MM.1S (cell line): ENCODE data around the gene TSPAN8.

Experiments used
- DNase-seq: peaks from one replicate; pipeline ENCODE4 v3.0.0-alpha.2; 2015
- H2AFZ ChIP-seq: fragments of 300-600 bp; sonication (generic); 2 replicates; pipeline ENCODE4 v1.6.0; 2016; ENCODE audit warnings: antibody characterized with exemption, low read length
- H3F3A ChIP-seq: fragments of 300-600 bp; sonication (generic); 2 replicates; pipeline ENCODE4 v1.6.1; 2016; ENCODE audit warnings: mild to moderate bottlenecking, antibody characterized with exemption, low read length, moderate library complexity, mixed read lengths; ENCODE audit not compliant: insufficient read depth
- H3K27ac ChIP-seq: fragments of 300-600 bp; sonication (generic); 2 replicates; pipeline ENCODE4 v1.5.1; 2016; ENCODE audit warnings: mild to moderate bottlenecking, low read length
- H3K27me3 ChIP-seq: fragments of 300-600 bp; sonication (generic); replicated peaks from 2 replicates; pipeline ENCODE4 v1.6.0; 2016; ENCODE audit warnings: low read length; ENCODE audit not compliant: insufficient read depth
- H3K36me3 ChIP-seq: fragments of 300-600 bp; sonication (generic); replicated peaks from 2 replicates; pipeline ENCODE4 v1.6.1; 2016; ENCODE audit warnings: mild to moderate bottlenecking, low read length, mixed read lengths; ENCODE audit not compliant: insufficient read depth
- H3K4me1 ChIP-seq: fragments of 300-600 bp; sonication (generic); 2 replicates; pipeline ENCODE4 v1.6.1; 2016; ENCODE audit warnings: low read length, mixed read lengths
- H3K4me2 ChIP-seq: fragments of 300-600 bp; sonication (generic); 2 replicates; pipeline ENCODE4 v1.6.0; 2016; ENCODE audit warnings: low read depth, low read length
- H3K4me3 ChIP-seq: fragments of 300-600 bp; sonication (generic); 2 replicates; pipeline ENCODE4 v1.5.1; 2016; ENCODE audit warnings: low read length, mixed read lengths
- H3K79me2 ChIP-seq: fragments of 300-600 bp; sonication (generic); 2 replicates; pipeline ENCODE4 v1.6.1; 2016; ENCODE audit warnings: mixed run types, low read length, mixed read lengths
- H3K9ac ChIP-seq: fragments of 300-600 bp; sonication (generic); 2 replicates; pipeline ENCODE4 v1.6.1; 2016; ENCODE audit warnings: low read length, mixed read lengths
- H3K9me2 ChIP-seq: fragments of 300-600 bp; sonication (generic); replicated peaks from 2 replicates; pipeline ENCODE4 v1.6.1; 2016; ENCODE audit warnings: mild to moderate bottlenecking, low read length, mixed read lengths; ENCODE audit not compliant: insufficient read depth
- H3K9me3 ChIP-seq: fragments of 300-600 bp; sonication (generic); replicated peaks from 2 replicates; pipeline ENCODE4 v1.6.1; 2016; ENCODE audit warnings: mild to moderate bottlenecking, low read length, mixed read lengths; ENCODE audit not compliant: insufficient read depth
- H4K20me1 ChIP-seq: fragments of 300-600 bp; sonication (generic); 2 replicates; pipeline ENCODE4 v1.6.1; 2016; ENCODE audit warnings: mild to moderate bottlenecking, low read length, moderate library complexity, mixed read lengths; ENCODE audit not compliant: insufficient read depth
- EZH2 ChIP-seq: fragments of 300-600 bp; sonication (generic); optimal IDR thresholded peaks from 2 replicates; pipeline ENCODE3; 2017; ENCODE audit warnings: low read depth, mild to moderate bottlenecking, antibody characterized with exemption, low read length, mixed read lengths
- EZH2phosphoT487 ChIP-seq: fragments of 300-600 bp; sonication (generic); IDR thresholded peaks from 2 replicates; pipeline ENCODE4 v1.6.1; 2018; ENCODE audit warnings: antibody characterized with exemption, low read length
- TF ChIP-seq, protein P1 (sequence below): fragments of 300-600 bp; sonication (generic); IDR thresholded peaks from 2 replicates; pipeline ENCODE4 v1.5.1; 2016; ENCODE audit warnings: antibody characterized with exemption, low read length, mixed read lengths

The TSPAN8 gene

DNA sequence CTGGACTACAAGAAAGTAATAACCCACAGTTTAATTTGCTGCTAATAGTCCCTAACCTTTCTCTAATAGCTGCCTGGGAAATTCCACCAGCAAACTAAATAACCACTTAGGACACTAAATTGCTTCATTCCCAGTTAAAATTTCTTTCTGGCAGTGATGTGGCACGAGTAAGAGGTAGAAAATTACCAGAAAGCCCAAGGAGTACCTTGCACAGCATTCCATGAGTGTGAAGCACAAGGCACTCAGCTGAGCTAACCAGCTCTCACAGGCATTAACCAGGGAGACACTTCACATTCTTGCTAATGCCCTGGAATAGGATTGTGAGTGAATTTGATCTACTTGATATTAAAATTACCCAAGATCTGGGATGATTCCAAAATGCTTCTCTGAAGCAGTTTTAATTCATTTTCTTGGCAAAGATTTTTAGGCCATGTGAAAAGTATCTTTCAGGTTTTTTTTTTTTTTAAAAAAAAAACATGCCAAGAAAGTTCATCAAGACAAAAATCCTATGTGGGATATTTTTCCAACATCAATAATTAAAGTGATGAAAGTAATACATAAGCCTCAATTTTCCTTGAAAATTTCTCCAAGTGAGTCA is 29.5 kb downstream of the TSPAN8 start:
- Histone ChIP-seq H3K27ac (no peak overlapping the region), H3K79me2 (no peaks in the 10 kb centered on the region), H3K9ac (no peak overlapping the region), H3K36me3 (no peaks in the 10 kb centered on the region), H3K9me3 (no peaks in the 10 kb centered on the region), H2AFZ (no peak overlapping the region), H3F3A (no peaks in the 10 kb centered on the region), H4K20me1 (no peaks in the 10 kb centered on the region), H3K9me2 (no peaks in the 10 kb centered on the region), H3K4me1 (no peaks in the 10 kb centered on the region), H3K4me2 (no peak overlapping the region), H3K4me3 (no peak overlapping the region), H3K27me3 (no peaks in the 10 kb centered on the region)
- TF ChIP-seq, protein P1, sequence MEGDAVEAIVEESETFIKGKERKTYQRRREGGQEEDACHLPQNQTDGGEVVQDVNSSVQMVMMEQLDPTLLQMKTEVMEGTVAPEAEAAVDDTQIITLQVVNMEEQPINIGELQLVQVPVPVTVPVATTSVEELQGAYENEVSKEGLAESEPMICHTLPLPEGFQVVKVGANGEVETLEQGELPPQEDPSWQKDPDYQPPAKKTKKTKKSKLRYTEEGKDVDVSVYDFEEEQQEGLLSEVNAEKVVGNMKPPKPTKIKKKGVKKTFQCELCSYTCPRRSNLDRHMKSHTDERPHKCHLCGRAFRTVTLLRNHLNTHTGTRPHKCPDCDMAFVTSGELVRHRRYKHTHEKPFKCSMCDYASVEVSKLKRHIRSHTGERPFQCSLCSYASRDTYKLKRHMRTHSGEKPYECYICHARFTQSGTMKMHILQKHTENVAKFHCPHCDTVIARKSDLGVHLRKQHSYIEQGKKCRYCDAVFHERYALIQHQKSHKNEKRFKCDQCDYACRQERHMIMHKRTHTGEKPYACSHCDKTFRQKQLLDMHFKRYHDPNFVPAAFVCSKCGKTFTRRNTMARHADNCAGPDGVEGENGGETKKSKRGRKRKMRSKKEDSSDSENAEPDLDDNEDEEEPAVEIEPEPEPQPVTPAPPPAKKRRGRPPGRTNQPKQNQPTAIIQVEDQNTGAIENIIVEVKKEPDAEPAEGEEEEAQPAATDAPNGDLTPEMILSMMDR = no peak
- no peak for DNase-seq

DNA sequence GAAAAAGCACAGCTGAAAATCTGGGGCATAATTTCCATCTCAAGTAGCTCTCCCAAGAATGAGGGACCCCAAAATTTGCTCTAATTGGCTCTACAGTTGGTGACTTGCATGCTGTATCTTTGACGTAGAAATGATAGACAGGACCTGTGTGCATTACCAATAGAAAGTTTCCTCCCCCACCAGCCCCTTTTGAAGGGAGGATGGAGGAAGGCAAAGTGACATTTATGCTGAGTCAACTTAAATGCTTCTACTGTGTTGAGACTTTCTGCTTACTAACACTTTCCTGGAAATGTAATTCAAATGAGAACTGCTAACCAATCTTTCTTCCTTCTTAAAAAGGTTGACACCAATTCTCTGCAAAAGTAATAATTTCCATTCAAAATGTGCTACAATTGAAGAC is 31.9 kb downstream of the TSPAN8 start:
- H3K4me1 ChIP-seq = no peaks in the 10 kb centered on the region
- no peak overlapping the region for H3K4me3 ChIP-seq
- no peaks in the 10 kb centered on the region for H3K36me3 ChIP-seq
- no peaks in the 10 kb centered on the region for H3K9me3 ChIP-seq
- H2AFZ ChIP-seq = no peak overlapping the region
- no peak overlapping the region for H3K27ac ChIP-seq
- no peak for DNase-seq
- H3K27me3 ChIP-seq = no peaks in the 10 kb centered on the region
- H3K9ac ChIP-seq = no peak overlapping the region
- TF ChIP-seq EZH2phosphoT487 (no peak), EZH2 (no peak)
- TF ChIP-seq, protein P1 = no peak
- no peak overlapping the region for H3K4me2 ChIP-seq
- no peaks in the 10 kb centered on the region for H3F3A ChIP-seq
- H3K9me2 ChIP-seq = no peaks in the 10 kb centered on the region
- H3K79me2 ChIP-seq = no peaks in the 10 kb centered on the region
- no peaks in the 10 kb centered on the region for H4K20me1 ChIP-seq

DNA sequence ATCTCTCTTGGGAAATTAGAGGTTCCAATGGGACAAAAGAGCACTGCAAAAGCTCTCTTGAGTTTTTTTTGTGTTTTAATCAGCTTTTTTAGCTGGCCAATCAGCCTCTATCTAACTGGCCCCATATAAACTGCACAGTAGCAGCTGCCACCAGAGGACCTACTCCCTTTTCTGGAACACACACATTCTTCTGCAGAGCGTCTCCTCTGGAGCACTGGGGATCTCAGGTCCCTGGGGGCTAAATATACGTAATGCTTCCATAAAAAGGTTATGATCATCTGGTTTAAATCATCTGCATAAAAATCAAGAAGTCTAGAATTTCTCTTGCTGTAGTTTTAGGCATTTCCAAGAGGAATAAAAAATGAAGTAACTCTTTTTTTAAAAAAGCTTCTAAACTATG is 32.3 kb downstream of the TSPAN8 start:
- Histone ChIP-seq H3K9ac (no peak overlapping the region), H3K4me1 (no peaks in the 10 kb centered on the region), H3K36me3 (no peaks in the 10 kb centered on the region), H3K4me3 (no peak overlapping the region), H3K79me2 (no peaks in the 10 kb centered on the region), H3K27me3 (no peaks in the 10 kb centered on the region), H2AFZ (no peak overlapping the region), H3K27ac (no peak overlapping the region), H4K20me1 (no peaks in the 10 kb centered on the region), H3F3A (no peaks in the 10 kb centered on the region), H3K9me2 (no peaks in the 10 kb centered on the region), H3K4me2 (no peak overlapping the region), H3K9me3 (no peaks in the 10 kb centered on the region)
- TF ChIP-seq, protein P1 = no peak
- TF ChIP-seq EZH2phosphoT487 (no peak), EZH2 (no peak)
- no peak for DNase-seq
